Measurements from ENCODE around the gene RAD17.
"Not testable (repeated sequence)": the region's sequence is repeated elsewhere in the genome, so short reads cannot be mapped to it uniquely, and the experiment has no call there.

Gene RAD17, protein sequence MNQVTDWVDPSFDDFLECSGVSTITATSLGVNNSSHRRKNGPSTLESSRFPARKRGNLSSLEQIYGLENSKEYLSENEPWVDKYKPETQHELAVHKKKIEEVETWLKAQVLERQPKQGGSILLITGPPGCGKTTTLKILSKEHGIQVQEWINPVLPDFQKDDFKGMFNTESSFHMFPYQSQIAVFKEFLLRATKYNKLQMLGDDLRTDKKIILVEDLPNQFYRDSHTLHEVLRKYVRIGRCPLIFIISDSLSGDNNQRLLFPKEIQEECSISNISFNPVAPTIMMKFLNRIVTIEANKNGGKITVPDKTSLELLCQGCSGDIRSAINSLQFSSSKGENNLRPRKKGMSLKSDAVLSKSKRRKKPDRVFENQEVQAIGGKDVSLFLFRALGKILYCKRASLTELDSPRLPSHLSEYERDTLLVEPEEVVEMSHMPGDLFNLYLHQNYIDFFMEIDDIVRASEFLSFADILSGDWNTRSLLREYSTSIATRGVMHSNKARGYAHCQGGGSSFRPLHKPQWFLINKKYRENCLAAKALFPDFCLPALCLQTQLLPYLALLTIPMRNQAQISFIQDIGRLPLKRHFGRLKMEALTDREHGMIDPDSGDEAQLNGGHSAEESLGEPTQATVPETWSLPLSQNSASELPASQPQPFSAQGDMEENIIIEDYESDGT
- total RNA-seq, result 69.7 to 82.6 reads per million in 2 donors

DNA sequence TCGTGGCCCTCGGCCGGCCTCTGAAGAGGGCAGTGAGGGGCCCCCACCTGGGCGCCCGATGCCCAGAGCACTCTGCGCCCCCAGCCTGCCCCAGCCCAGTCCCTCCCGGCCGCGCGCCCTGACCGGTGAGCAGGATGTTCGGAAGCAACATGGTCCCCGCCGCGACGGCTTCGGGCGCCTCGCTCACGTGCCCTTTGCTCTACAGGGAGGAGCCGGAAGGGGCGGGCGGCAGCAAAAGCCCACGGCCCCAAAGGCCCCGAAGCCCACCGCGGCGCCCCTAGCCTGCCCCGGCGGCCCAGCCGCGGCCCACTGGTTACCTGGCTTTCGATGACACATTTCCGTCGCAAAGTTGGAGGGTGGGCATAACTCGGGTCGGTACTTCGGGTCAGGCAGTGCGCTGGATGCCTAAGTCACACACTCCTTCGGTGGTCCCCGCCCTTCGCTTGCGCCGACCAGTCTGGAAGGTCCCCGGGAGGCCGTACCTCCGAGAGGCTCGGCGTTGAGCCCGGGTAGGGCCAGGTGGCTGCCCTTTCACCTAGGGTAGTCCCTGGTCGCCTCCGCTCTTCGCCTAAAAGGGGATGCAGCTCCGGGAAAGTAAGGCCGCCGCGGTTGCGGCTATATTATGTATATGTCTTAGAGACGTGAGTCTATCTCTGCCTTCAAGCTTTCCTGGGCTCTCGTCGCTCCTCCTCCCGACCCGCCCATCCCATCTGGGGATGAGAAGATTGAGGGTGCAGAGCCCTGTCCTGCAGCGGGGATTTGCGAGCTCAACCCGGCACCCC is at the start of gene RAD17, which contains the start of the genes AK6 and TAF9:
RAD17 (plus strand) TSS at position 479 of the 782 bp plus-strand sequence. CDS start 2,391 bp downstream, outside the sequence.
AK6 (minus strand) TSS at position 181 of the 782 bp plus-strand sequence; CDS start at position 151, 30 bp downstream.
TAF9 (minus strand) TSS at position 181 of the 782 bp plus-strand sequence. CDS start 3,783 bp downstream, outside the sequence.
- DNase-seq, result peak; percentile 79

DNA sequence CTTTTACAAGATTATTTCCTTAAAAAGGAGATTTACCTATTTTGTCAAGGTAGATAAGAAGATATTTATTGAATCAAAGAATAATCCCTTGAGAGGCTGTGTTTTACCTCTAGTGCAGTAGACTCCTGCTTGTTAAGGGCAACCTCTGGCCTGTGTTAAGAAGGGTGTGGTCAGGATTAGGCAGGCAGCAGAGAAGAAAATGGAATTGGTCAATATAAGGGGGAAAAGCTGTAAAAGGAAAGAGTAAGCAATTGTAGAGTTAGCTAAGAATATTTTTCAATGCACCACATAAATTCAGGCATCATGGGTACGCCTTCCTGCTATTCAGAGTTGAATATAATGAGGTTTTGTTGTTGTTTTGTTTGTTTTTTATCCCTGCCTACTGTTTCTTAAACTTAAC is 43.3 kb upstream of the RAD17 start:
- DNase-seq, result no peak

GRCh38 chr5:69329905-69330489 is 39.6 kb upstream of the RAD17 start:
- DNase-seq, result no peak

DNA sequence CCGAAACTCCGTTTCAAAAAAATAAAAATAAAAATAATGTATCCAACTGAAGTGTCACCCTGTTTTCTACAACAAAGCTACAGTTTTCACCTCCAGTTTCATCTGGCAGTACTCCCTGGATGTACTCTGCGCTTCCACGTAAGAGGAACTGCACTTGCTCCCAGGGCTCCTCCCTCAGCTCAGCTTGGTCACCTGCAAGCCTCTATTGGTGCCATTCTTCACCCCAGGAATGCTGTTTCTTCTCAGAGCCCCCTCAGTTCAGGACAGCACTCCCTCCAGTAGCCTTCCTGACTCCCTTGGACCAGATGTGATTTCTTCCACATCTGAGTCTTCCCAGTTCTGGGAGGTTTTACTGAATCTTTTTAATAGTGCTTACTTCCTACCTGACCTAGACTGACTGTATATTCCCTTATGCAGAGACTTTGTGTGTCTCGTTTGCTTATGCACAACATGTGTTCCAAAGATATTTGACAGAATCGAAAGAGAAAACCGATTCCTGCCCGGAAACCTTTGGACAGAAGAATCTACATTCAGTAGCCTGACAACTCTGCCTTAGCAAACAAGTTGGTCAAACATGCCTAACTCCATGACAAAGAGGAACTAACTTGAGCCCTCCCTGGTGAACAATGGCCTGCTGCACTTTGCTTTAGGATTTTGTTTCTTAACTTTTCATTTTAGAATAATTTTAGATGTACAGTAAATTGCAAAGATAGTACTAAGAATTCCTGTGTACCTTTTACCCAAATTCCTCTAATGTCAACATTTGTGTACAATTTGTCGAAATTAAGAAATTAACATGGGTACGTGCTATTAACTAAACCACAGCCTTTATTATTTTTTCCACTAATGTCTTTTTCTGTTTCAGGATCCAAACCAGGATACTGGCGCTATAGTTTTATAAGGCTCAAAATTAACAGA is 37.8 kb upstream of the RAD17 start:
- no peak for DNase-seq

- DNase-seq, result not testable (repeated sequence)
These were observed 35.8 kb upstream of the RAD17 start for GRCh38 chr5:69333668-69334315.

- peak; percentile 35 for DNase-seq
These were observed 34.8 kb upstream of the RAD17 start for GRCh38 chr5:69334793-69335268.

DNA sequence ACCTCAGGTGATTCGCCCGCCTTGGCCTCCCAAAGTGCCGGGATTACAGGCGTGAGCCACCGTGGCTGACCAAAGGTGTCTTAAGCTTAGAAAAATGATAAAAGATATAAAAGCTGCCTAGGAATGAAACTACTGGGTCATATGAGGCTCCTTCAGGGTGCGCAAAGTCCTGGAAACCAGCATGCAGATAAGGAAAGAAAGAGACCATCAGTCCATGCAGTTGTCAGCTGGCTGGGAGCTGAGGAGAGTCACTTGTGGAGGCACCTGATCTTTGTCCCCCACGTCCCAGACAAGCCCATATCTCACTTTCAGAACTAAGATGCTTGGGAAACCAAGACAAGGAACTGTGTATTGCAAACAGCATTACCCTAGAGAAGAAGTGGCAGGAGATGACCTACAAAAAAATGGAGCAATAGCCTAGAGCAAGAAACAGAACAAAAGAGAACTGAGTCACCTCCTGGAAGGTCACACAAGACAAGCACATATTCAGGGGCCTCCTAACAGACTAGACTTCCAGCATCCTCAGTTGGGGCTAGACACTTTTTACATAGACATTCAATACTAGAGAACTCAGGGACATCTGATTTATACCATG is 34.2 kb upstream of the RAD17 start:
- no peak for DNase-seq

DNA sequence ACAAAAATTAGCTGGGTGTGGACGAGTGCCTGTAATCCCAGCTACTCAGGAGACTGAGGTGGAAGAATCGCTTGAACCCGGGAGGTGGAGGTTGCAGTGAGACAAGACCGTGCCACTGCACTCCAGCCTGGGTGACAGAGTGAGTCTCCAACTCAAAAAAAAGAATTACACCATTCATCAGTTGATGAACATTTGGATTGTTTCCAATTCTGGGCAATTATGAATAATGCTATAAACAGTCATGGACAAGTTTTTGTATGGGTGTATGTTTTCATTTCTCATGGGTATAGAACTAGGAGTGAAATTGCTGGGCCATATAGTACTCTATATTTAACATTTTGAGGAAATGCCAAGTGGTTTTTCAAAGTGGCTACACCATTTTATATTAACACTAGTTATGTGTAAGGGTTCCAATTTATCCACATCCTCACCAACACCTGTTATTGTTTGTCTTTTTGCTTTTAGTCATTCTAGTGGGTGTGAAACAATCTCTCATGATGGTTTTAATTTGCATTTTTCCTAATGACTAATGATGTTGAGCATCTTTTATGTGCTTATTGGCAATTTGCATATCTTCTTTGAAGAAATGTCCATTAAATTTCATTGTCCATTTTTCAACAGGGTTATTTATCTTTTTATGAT is 28.0 kb upstream of the RAD17 start:
- DNase-seq, result no peak

- no peak for DNase-seq
These were observed 26.5 kb upstream of the RAD17 start for GRCh38 chr5:69343083-69343482.

GRCh38 chr5:69350664-69351063 is 19.0 kb upstream of the RAD17 start:
- DNase-seq, result no peak

GRCh38 chr5:69359699-69360098 is 9.9 kb upstream of the RAD17 start:
- no peak for DNase-seq

DNA sequence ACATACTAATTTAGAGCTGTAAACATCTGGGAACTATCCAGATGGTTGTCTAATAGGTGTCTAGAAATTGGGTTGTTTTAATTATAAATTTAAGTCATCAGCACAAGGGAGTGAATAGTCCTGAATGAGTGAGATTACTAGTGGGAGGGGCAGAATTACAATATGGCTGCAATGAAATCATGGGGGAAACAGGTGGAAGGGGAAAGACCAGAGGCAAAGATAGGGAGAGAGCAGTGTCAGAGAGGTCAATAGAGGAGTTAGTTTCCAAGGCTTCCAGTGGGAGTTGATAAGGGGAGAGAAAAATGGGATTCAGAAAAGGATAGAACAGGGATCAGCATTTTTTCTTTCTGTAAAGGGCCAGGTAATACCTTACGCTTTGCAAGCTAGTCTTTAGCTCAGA is 9.2 kb upstream of the RAD17 start:
- no peak for DNase-seq

GRCh38 chr5:69364414-69364813 is 5.2 kb upstream of the RAD17 start:
- DNase-seq, result no peak

DNA sequence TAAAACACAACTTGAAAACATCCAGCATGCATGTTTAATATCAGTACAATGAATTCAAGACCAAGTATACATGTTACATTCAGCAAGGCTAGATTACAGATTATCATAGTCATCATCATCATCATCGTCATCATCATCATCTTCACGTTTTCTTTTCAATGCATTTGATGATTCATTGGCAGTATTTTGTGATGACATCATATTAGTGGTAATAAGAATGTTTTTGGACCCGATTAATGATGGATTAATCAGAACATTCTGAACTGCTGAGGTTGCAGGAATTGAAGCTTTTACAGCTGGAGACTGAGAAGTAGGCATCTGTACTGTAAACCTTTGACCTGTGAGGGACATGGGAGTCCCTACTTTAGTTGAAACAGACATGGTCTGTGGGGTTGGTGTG is 4.8 kb upstream of the RAD17 start:
- no peak for DNase-seq

GRCh38 chr5:69367697-69368279 is 1.8 kb upstream of the RAD17 start:
- DNase-seq, result no peak

DNA sequence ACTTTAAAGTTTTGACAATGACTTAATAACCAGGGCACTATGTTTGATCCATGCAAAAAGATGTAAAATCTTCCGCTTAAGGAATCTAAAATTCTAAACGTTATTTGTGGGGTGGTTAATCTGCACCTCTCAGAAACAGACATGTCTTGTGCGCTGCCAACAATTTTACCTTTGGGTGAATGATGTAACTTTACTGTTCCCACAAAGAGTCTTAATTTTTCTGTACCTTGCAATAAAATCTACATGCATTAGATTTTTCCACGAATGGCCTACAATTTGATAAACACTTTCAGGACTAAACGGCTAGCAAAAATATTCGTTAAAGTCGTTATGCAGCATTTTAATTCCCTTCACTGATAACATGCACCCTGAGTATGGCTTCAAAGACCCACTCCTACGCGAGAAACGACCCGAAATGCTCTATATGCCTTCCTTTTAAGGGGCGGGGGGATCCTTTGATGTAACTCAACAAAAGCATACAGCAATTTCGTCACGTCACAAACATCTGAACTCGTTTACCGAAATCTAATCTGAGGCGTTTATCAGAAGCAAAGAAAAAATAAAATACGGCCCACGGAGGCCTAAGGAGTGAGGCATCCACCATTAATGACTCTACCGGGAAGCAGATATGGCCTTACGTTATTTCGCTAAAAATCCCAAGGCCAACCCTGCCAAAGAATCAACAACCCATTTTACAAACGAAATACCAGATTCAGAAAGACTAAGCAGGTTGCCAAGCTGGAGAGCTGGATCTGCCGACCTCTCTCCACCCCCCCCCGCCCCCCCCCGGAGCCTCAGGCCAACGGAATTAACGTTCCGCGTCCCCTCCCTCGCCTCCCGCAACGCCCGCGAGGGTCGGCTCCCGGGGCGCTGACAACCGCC is 919 bp upstream of the RAD17 start:
- no peak for DNase-seq

- DNase-seq, result not testable (repeated sequence)
These were observed 717 bp downstream of the RAD17 start for GRCh38 chr5:69370335-69370734.

- no peak for DNase-seq
These were observed 2.8 kb downstream of the RAD17 start for GRCh38 chr5:69372394-69372793.
